K562 (cell line): ENCODE results near the gene MYO18A. TPM values are rescaled to one million over a fixed set of nuclear protein-coding genes. Genes with fewer than 3 reads are reported as not detected.

ENCODE experiments used
- ATAC-seq: fragments of 200-7000 bp; cut with Tn5 transposase; 3 replicates; pipeline ENCODE4 v1.9.1; 2020; ENCODE audit warnings: moderate library complexity
- BruUV-seq: library from RNA; stranded (reverse); fragments of 400-500 nt; replicated peaks from 2 replicates; lab custom pipeline; 2021; lab: Mats Ljungman, UMichigan
- CTCF ChIA-PET: fragments of 300-600 bp; formaldehyde crosslinking; extraction: SDS; loops from one replicate; lab custom pipeline; 2021; ENCODE audit warnings: low intra/inter-chr PET ratio; lab: Yijun Ruan, JAX
- POLR2A ChIA-PET: fragments of 300-600, 350-650 bp; sonication (Branson Sonifier 250); formaldehyde crosslinking; extraction: SDS; loops from one replicate; lab custom pipeline; 2021; ENCODE audit warnings: antibody characterized with exemption, inconsistent platforms; lab: Yijun Ruan, JAX
- DNase-seq, 4 experiments: peaks; one replicate each; pipeline versions ENCODE4 v3.0.0 to v3.0.0-alpha.2; 2011 to 2018; ENCODE audit warnings: low spot score in 3 of 4, mixed read lengths in 3 of 4; ENCODE audit errors: extremely low read depth in 1 of 4
- FAIRE-seq: peaks from 2 replicates; lab custom pipeline; 2011; peaks lifted over from hg19 to GRCh38; lab: Jason Lieb, UNC
- H2AFZ ChIP-seq: 2 replicates; pipeline ENCODE4 v1.6.0; 2011; ENCODE audit warnings: low read depth, low read length, control low read depth, inconsistent platforms
- H3K27ac ChIP-seq: fragments of 200-600 bp; 3 replicates; pipeline ENCODE4 v1.8.0; 2011; ENCODE audit warnings: low read depth, mild to moderate bottlenecking, control low read depth, inconsistent platforms, low read length, moderate library complexity, mixed read lengths; ENCODE audit errors: extremely low read depth
- H3K27me3 ChIP-seq, 2 experiments: fragments of 300-600 bp in 1 of 2; 2 replicates in 1 of 2; 3 replicates in 1 of 2; pipeline versions ENCODE4 v1.6.0 to v1.8.0; 2011; ENCODE audit warnings: inconsistent platforms in 2 of 2, low read length in 2 of 2, mild to moderate bottlenecking in 1 of 2, mixed read lengths in 1 of 2, moderate library complexity in 1 of 2; ENCODE audit not compliant: control insufficient read depth in 2 of 2, insufficient read depth in 2 of 2
- H3K36me3 ChIP-seq: fragments of 300-600 bp; 3 replicates; pipeline ENCODE4 v1.8.0; 2011; ENCODE audit warnings: mild to moderate bottlenecking, low read length, inconsistent platforms; ENCODE audit not compliant: control insufficient read depth, insufficient read depth
- H3K4me1 ChIP-seq, 2 experiments: fragments of 200-600 bp in 1 of 2; replicated peaks in 1 of 2; 2 replicates in 1 of 2; 3 replicates in 1 of 2; pipeline versions ENCODE4 v1.5.1 to v1.8.0; 2011; ENCODE audit warnings: inconsistent platforms in 2 of 2, low read length in 2 of 2, mild to moderate bottlenecking in 1 of 2, mixed read lengths in 1 of 2, moderate library complexity in 1 of 2; ENCODE audit not compliant: control insufficient read depth in 2 of 2, insufficient read depth in 2 of 2
- H3K4me2 ChIP-seq: 2 replicates; pipeline ENCODE4 v1.6.1; 2011; ENCODE audit warnings: low read length, control low read depth, inconsistent platforms, mixed read lengths; ENCODE audit not compliant: insufficient read depth
- H3K4me3 ChIP-seq: fragments of 200-600 bp; sonication (generic), shearing (Covaris generic); 2 replicates; pipeline ENCODE4 v1.5.1; 2016; ENCODE audit warnings: control low read depth, inconsistent platforms
- H3K79me2 ChIP-seq: fragments of 200-600 bp; 3 replicates; pipeline ENCODE4 v1.8.0; 2011; ENCODE audit warnings: low read length, inconsistent platforms; ENCODE audit not compliant: control insufficient read depth, insufficient read depth
- H3K9ac ChIP-seq, 2 experiments: 2 replicates each; pipeline versions ENCODE4 v1.6.0 to v1.6.1; 2011; ENCODE audit warnings: low read depth in 2 of 2, low read length in 2 of 2, control low read depth in 1 of 2, inconsistent platforms in 1 of 2, mild to moderate bottlenecking in 1 of 2, mixed read lengths in 1 of 2; ENCODE audit not compliant: insufficient read depth in 1 of 2
- H3K9me1 ChIP-seq: one replicate; pipeline ENCODE4 v1.6.0; 2011; ENCODE audit warnings: inconsistent platforms, mild to moderate bottlenecking, low read length, moderate library complexity; ENCODE audit not compliant: control insufficient read depth, insufficient read depth
- H3K9me3 ChIP-seq: replicated peaks from 2 replicates; pipeline ENCODE4 v1.5.1; 2011; ENCODE audit warnings: low read depth, low read length, inconsistent platforms; ENCODE audit not compliant: control insufficient read depth, insufficient read depth
- H4K20me1 ChIP-seq: replicated peaks from 2 replicates; pipeline ENCODE4 v1.6.1; 2011; ENCODE audit warnings: low read length, inconsistent platforms, mixed read lengths; ENCODE audit not compliant: control insufficient read depth, insufficient read depth
- CBX5 ChIP-seq: IDR thresholded peaks from 2 replicates; pipeline ENCODE4 v1.6.1; 2014; ENCODE audit warnings: low read depth, borderline replicate concordance
- CCAR2 ChIP-seq: fragments of 200-400 bp; formaldehyde crosslinking; IDR thresholded peaks from 2 replicates; pipeline ENCODE4 v1.6.1; 2017; ENCODE audit warnings: mild to moderate bottlenecking, low read depth, low read length
- FOXA1 ChIP-seq: fragments of 450-650 bp; IDR thresholded peaks from 2 replicates; pipeline ENCODE4 v1.6.1; 2016; ENCODE audit warnings: mild to moderate bottlenecking, borderline replicate concordance
- HMG20B ChIP-seq: fragments of 250-450 bp; sonication (Bioruptor Pico); IDR thresholded peaks from 2 replicates; pipeline ENCODE4 v1.5.0; 2021; ENCODE audit warnings: mild to moderate bottlenecking
- MEIS2 ChIP-seq: fragments of 450-650 bp; IDR thresholded peaks from 2 replicates; pipeline ENCODE4 v1.6.1; 2014; ENCODE audit warnings: mild to moderate bottlenecking; ENCODE audit not compliant: partially characterized antibody
- MYC ChIP-seq, 2 experiments: fragments of 250-450 bp in 1 of 2; sonication (Bioruptor Pico) in 1 of 2; IDR thresholded peaks; 2 replicates each; pipeline versions ENCODE4 v1.5.1 to v1.6.1; 2012 to 2021; ENCODE audit warnings: low read depth in 2 of 2, borderline replicate concordance in 1 of 2, improper control_type of control experiment in 1 of 2, low read length in 1 of 2, mild to moderate bottlenecking in 1 of 2, moderate library complexity in 1 of 2
- NELFE ChIP-seq: IDR thresholded peaks from 2 replicates; pipeline ENCODE4 v1.6.1; 2011; ENCODE audit warnings: mild to moderate bottlenecking; ENCODE audit not compliant: insufficient read depth, insufficient read length
- NRF1 ChIP-seq, 2 experiments: fragments of 450-650 bp; IDR thresholded peaks in 1 of 2; conservative IDR thresholded peaks in 1 of 2; 2 replicates each; pipeline ENCODE4 v1.6.1; 2014; ENCODE audit warnings: mild to moderate bottlenecking in 2 of 2
- POLR2G ChIP-seq: fragments of 200-400 bp; formaldehyde crosslinking; IDR thresholded peaks from 2 replicates; pipeline ENCODE4 v1.6.1; 2017; ENCODE audit warnings: low read depth, mild to moderate bottlenecking, antibody characterized with exemption, low read length, moderate library complexity
- SMARCC2 ChIP-seq: fragments of 450-650 bp; IDR thresholded peaks from 2 replicates; pipeline ENCODE4 v1.6.1; 2017; ENCODE audit warnings: antibody characterized with exemption, moderate library complexity, mild to moderate bottlenecking, low read depth
- SPI1 ChIP-seq: IDR thresholded peaks from 2 replicates; pipeline ENCODE4 v1.6.1; 2011; ENCODE audit warnings: low read depth, low read length, control low read depth, borderline replicate concordance
- ZNF146 ChIP-seq: IDR thresholded peaks from one replicate; pipeline ENCODE4 v1.6.1; 2018; ENCODE audit warnings: missing compliant biosample characterization; ENCODE audit not compliant: unreplicated experiment
- ZNF24 ChIP-seq: fragments of 450-650 bp; IDR thresholded peaks from 2 replicates; pipeline ENCODE4 v1.6.1; 2016
- WGBS: fragments of 100-300 bp; shearing (Covaris generic); methylation state at CpG from one replicate; pipeline ENCODE4 v1.1.6; 2016; ENCODE audit warnings: low coverage, mixed read lengths; ENCODE audit not compliant: insufficient coverage; ENCODE audit errors: missing lambda C conversion rate; 5-methylcytosine and 5-hydroxymethylcytosine counted together
- in situ Hi-C: fragments of 300-500 bp; cut with MboI; formaldehyde crosslinking; loops from 4 replicates; pipeline ENCODE4 v1.15.0; 2018; ENCODE audit warnings: inconsistent platforms, mixed read lengths
- intact Hi-C: fragments of 100-400 bp; cut with micrococcal nuclease; formaldehyde crosslinking; loops from 2 replicates; pipeline ENCODE4 v1.14.2; 2022
- polyA plus RNA-seq, 8 experiments: library from polyadenylated mRNA; depleted of rRNA in 4 of 8; stranded (reverse) in 5 of 8; unstranded in 3 of 8; fragments of >200 nt; fragmentation: Nextera tagmentation in 2 of 8; fragmentation: Illumina TruSeq in 1 of 8; extraction: Ambion mirVana in 2 of 8; extraction: Trizol in 1 of 8; gene quantifications; 2 replicates each; pipeline versions ENCODE4 v1.2.1 to v1.2.3, GENCODE V29; 2011 to 2014; ENCODE audit warnings: inconsistent platforms in 1 of 8, missing spikeins in 1 of 8
- total RNA-seq, 7 experiments: library from RNA; depleted of rRNA in 6 of 7; stranded (reverse); fragments of >200 nt in 6 of 7; fragmentation: Illumina TruSeq in 2 of 7; extraction: Trizol in 2 of 7; gene quantifications; 2 replicates each; pipeline versions ENCODE4 v1.2.1 to v1.2.3, GENCODE V29; 2011 to 2021; ENCODE audit warnings: low replicate concordance in 1 of 7
- TF ChIP-seq, protein P1 (sequence below): fragments of 150-350 bp; conservative IDR thresholded peaks from 2 replicates; pipeline ENCODE4 v1.6.1; 2014; ENCODE audit warnings: low read length

MYO18A gene
- total and polyA plus RNA-seq, 9 of the 15 experiments (the other 6 are each of a cell fraction or from before 2014, with no cell fraction given) = 2.5 to 65.4 (median 17.1) TPM

DNA sequence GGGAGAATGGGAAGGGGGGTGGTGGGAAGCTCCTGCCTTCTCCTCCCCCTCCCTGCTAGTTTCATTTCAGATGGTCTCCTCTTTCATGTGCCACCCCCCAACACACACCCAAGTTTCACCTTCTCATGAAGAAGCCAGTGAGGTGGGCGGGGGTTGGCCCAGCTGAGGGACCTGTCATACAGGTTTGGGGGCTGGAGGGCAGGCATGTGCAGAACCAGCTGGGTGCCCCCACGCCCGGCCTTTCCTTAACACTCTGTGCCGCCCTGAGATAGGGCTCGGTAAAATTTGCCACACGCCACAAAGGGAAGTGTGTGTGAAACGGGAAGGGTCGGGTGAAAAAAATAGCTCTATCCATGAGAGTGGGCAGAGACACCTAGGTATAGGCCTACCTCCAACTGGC is 79.9 kb downstream of the MYO18A start:
- ATAC-seq (no peak), DNase-seq (no peak), FAIRE-seq (no peak)
- TF ChIP-seq FOXA1 = no peak
- no peak for TF ChIP-seq MEIS2
- TF ChIP-seq NRF1 (conservative IDR thresholded peaks at IDR 0.05 in 1 of 2, IDR thresholded peaks at IDR 0.05 in 1 of 2) = no peak
- no peak for TF ChIP-seq CCAR2
- no peak for TF ChIP-seq SMARCC2
- peak; percentile 3; the same call in 1 of the 2 replicates for TF ChIP-seq POLR2G
- Histone ChIP-seq H3K79me2 (no peaks in the 10 kb centered on the region), H3K4me1 (peaks cover 0 to 3% of the 10 kb centered on the region in 2 experiments; a peak in 1 of 5 replicates), H3K9ac (peak overlapping the region in 1 of 2 experiments; percentile 2; a peak in 1 of 4 replicates), H3K9me3 (no peaks in the 10 kb centered on the region), H3K36me3 (peaks cover 66% of the 10 kb centered on the region), H3K4me3 (no peak overlapping the region), H3K27ac (no peak overlapping the region), H2AFZ (no peak overlapping the region), H3K27me3 (no peaks in the 10 kb centered on the region), H4K20me1 (no peaks in the 10 kb centered on the region), H3K9me1 (peaks cover 5% of the 10 kb centered on the region), H3K4me2 (no peak overlapping the region)
- intact Hi-C loops = no loop called here
- ChIA-PET CTCF (no interaction called here), POLR2A (interaction anchor here (0.8 to 1.8 kb wide), 2 partner anchors 9 to 17 kb away, joined by 4 to 5 read pairs; no protein-coding TSS in a partner anchor)
- no TSS peak for BruUV-seq
- 70% methylated on average over 6 of the region's 8 CpGs for WGBS
- in situ Hi-C loops = no loop called here

DNA sequence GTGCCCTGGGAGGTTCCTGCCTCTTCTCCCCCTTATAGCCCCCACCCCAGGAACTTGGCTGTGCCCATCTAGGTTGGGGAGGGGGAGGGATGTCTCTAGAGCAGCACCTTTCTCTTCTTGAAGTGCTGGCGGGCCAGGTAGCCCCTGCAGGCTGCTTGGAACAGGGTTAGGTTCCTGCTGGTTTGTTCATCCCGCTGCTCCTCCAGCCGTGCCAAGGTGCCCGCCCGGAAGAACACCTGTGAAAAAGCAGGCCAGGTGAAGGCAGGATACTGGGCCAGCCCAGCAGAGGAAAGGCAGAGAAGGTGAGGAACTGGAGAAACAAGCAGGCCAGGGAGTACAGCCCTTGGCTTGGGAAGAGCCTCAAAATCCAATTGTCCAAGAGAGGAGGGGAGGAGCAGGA is 80.7 kb downstream of the MYO18A start:
- Histone ChIP-seq H3K4me1 (peaks cover 0 to 3% of the 10 kb centered on the region in 2 experiments; a peak in 1 of 5 replicates), H3K9me1 (peaks cover 5% of the 10 kb centered on the region), H4K20me1 (no peaks in the 10 kb centered on the region), H3K4me3 (no peak overlapping the region), H3K9me3 (no peaks in the 10 kb centered on the region), H2AFZ (no peak overlapping the region), H3K9ac (peak overlapping the region in 1 of 2 experiments; percentile 45; a peak in 1 of 4 replicates), H3K36me3 (peaks cover 72% of the 10 kb centered on the region), H3K4me2 (no peak overlapping the region), H3K27ac (no peak overlapping the region), H3K27me3 (no peaks in the 10 kb centered on the region), H3K79me2 (no peaks in the 10 kb centered on the region)
- POLR2A ChIA-PET = interaction anchor here (1.0 kb wide), 1 partner anchor 10 kb away, joined by 3 read pairs; no protein-coding TSS in a partner anchor
- no TSS peak for BruUV-seq
- FAIRE-seq (no peak), ATAC-seq (no peak), DNase-seq (no peak)
- CTCF ChIA-PET = no interaction called here
- in situ Hi-C loops (no loop called here), intact Hi-C loops (no loop called here)
- WGBS = 84% methylated on average over 5 of the region's 5 CpGs
- TF ChIP-seq, protein P1, sequence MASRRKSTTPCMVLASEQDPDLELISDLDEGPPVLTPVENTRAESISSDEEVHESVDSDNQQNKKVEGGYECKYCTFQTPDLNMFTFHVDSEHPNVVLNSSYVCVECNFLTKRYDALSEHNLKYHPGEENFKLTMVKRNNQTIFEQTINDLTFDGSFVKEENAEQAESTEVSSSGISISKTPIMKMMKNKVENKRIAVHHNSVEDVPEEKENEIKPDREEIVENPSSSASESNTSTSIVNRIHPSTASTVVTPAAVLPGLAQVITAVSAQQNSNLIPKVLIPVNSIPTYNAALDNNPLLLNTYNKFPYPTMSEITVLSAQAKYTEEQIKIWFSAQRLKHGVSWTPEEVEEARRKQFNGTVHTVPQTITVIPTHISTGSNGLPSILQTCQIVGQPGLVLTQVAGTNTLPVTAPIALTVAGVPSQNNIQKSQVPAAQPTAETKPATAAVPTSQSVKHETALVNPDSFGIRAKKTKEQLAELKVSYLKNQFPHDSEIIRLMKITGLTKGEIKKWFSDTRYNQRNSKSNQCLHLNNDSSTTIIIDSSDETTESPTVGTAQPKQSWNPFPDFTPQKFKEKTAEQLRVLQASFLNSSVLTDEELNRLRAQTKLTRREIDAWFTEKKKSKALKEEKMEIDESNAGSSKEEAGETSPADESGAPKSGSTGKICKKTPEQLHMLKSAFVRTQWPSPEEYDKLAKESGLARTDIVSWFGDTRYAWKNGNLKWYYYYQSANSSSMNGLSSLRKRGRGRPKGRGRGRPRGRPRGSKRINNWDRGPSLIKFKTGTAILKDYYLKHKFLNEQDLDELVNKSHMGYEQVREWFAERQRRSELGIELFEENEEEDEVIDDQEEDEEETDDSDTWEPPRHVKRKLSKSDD = no peak
- TF ChIP-seq NELFE (no peak), MYC (IDR thresholded peaks at IDR 0.05; ENCODE audit: low read depth, low read length) (no peak), MYC (CRISPR knock-in tag; IDR thresholded peaks at IDR 0.05; ENCODE audit: borderline replicate concordance, low read depth) (no peak), ZNF146 (CRISPR knock-in tag) (no peak), CBX5 (no peak), HMG20B (CRISPR knock-in tag) (no peak), SPI1 (no peak), ZNF24 (no peak)
